Parathyroid adenoma (tissue), 2 donors: ENCODE data around the gene SMYD4.

Experiments
- H2AFZ ChIP-seq: fragments of 300-600 bp; sonication (generic); one replicate; pipeline ENCODE4 v1.7.0; 2017; ENCODE audit warnings: antibody characterized with exemption, mild to moderate bottlenecking
- H3K27ac ChIP-seq: fragments of 300-600 bp; sonication (generic); one replicate; pipeline ENCODE4 v1.7.0; 2017
- H3K27me3 ChIP-seq: fragments of 300-600 bp; sonication (generic); one replicate; pipeline ENCODE4 v1.7.0; 2017; ENCODE audit warnings: low read length; ENCODE audit not compliant: control insufficient read depth, insufficient read depth
- H3K36me3 ChIP-seq: fragments of 300-600 bp; sonication (generic); one replicate; pipeline ENCODE4 v1.7.0; 2017; ENCODE audit warnings: low read length; ENCODE audit not compliant: control insufficient read depth, insufficient read depth
- H3K4me1 ChIP-seq: fragments of 300-600 bp; sonication (generic); one replicate; pipeline ENCODE4 v1.7.0; 2017; ENCODE audit warnings: control low read depth
- H3K4me2 ChIP-seq: fragments of 300-600 bp; sonication (generic); one replicate; pipeline ENCODE4 v1.7.0; 2017; ENCODE audit warnings: low read length
- H3K4me3 ChIP-seq: fragments of 300-600 bp; sonication (generic); one replicate; pipeline ENCODE4 v1.7.0; 2017; ENCODE audit warnings: low read depth, low read length
- H3K79me2 ChIP-seq: fragments of 300-600 bp; sonication (generic); one replicate; pipeline ENCODE4 v1.7.0; 2017; ENCODE audit warnings: control low read depth
- H3K9ac ChIP-seq: fragments of 300-600 bp; sonication (generic); one replicate; pipeline ENCODE4 v1.7.0; 2017; ENCODE audit warnings: mild to moderate bottlenecking
- H3K9me3 ChIP-seq: fragments of 300-600 bp; sonication (generic); one replicate; pipeline ENCODE4 v1.7.0; 2017; ENCODE audit warnings: low read length; ENCODE audit not compliant: control insufficient read depth
- CTCF ChIP-seq: fragments of 300-600 bp; sonication (generic); IDR thresholded peaks from one replicate; pipeline ENCODE4 v1.7.0; 2017; ENCODE audit warnings: antibody characterized with exemption, mild to moderate bottlenecking
- donor health status: primary hyperparathyroidism.

Gene SMYD4

DNA sequence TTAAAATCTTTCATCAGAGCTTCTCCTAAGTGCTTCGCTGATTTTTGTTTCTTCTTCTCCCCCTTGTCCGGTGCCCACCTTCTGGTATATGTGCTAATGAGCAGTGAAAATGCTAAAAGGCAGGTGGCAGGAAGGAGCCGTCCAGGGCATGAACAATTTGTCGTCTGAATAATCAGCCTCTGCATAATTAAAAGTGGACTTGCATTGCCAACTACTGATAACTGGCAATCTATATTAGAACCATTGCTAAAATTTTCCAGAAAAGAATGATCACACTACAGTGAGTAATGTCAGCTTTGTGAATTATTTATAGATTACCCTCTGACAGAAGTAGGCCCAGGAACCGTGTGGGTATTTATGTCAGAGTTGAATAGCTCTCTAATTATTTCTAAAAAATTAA lies 39.8 kb downstream of the SMYD4 start:
- no peak overlapping the region for H3K27ac ChIP-seq
- H3K9ac ChIP-seq = no peak overlapping the region
- no peaks in the 10 kb centered on the region for H3K4me1 ChIP-seq
- no peaks in the 10 kb centered on the region for H3K36me3 ChIP-seq
- H3K27me3 ChIP-seq = no peaks in the 10 kb centered on the region
- no peak overlapping the region for H3K4me2 ChIP-seq
- no peak overlapping the region for H2AFZ ChIP-seq
- no peak overlapping the region for H3K4me3 ChIP-seq
- H3K79me2 ChIP-seq = no peaks in the 10 kb centered on the region
- no peak for TF ChIP-seq CTCF
- no peaks in the 10 kb centered on the region for H3K9me3 ChIP-seq

DNA sequence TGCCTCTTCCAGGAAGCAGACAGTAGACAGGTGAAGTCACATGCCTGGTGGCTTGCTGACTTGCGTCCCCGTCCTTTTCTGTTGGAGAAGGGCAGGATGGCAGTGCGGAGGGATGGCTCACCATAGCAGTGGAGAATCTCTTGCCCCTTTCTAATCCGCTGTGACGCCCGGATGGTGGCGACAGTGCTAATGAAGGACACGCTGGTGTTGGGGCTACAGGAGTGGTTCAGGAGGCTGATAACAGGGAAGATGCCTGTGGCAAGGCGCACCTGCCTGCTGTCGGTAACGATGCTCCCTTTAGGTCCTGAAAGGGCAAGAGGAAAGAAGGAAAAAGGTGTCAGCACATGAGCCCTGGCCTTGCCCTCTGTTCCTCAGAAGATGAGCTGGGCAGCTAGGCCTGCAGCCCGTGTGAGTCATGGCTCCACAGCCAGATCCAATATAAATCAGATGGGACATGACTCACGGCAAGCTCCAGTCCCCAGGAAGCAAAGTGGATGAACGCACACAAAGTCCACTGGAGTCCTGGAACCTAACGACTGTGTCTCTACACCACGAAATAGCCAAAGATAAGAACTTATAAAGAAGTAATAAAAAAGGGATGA lies 42.3 kb downstream of the SMYD4 start:
- no peaks in the 10 kb centered on the region for H3K9me3 ChIP-seq
- no peaks in the 10 kb centered on the region for H3K36me3 ChIP-seq
- no peaks in the 10 kb centered on the region for H3K27me3 ChIP-seq
- no peaks in the 10 kb centered on the region for H3K4me1 ChIP-seq
- H2AFZ ChIP-seq = no peak overlapping the region
- H3K4me2 ChIP-seq = no peak overlapping the region
- H3K27ac ChIP-seq = peak overlapping the region; percentile 57
- H3K9ac ChIP-seq = no peak overlapping the region
- no peaks in the 10 kb centered on the region for H3K79me2 ChIP-seq
- H3K4me3 ChIP-seq = no peak overlapping the region
- TF ChIP-seq CTCF = no peak

GRCh38 chr17:1786708-1787107 lies 43.0 kb downstream of the SMYD4 start:
- no peaks in the 10 kb centered on the region for H3K27me3 ChIP-seq
- H3K9ac ChIP-seq = no peak overlapping the region
- TF ChIP-seq CTCF = no peak
- peak overlapping the region; percentile 57 for H3K27ac ChIP-seq
- no peaks in the 10 kb centered on the region for H3K79me2 ChIP-seq
- H3K4me3 ChIP-seq = no peak overlapping the region
- H3K9me3 ChIP-seq = no peaks in the 10 kb centered on the region
- H3K36me3 ChIP-seq = no peaks in the 10 kb centered on the region
- no peak overlapping the region for H3K4me2 ChIP-seq
- H3K4me1 ChIP-seq = no peaks in the 10 kb centered on the region
- H2AFZ ChIP-seq = no peak overlapping the region

DNA sequence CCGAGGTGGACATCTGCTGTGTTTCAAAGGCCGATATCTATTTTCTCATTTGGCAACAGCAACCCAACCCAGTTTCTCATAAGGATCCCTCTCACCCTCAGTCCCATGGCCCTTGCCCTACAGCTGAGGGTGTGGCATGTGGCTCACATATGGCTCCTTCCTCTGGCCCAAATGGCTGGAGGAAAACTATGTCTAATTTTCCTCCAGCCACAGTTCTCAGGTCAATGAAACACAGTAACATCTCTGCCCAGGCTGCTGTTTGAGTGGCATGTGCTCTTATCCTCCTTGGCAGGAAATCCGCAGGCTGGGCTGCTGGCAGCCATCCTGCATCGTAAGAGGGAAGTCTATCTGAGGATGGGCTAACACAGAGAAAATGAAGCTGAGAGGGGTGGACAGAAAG lies 43.8 kb downstream of the SMYD4 start:
- Histone ChIP-seq H3K4me2 (peak overlapping the region; percentile 2), H3K79me2 (no peaks in the 10 kb centered on the region), H3K9me3 (no peaks in the 10 kb centered on the region), H3K36me3 (no peaks in the 10 kb centered on the region), H3K27ac (peak overlapping the region; percentile 57), H3K9ac (no peak overlapping the region), H3K4me1 (no peaks in the 10 kb centered on the region), H3K4me3 (no peak overlapping the region), H2AFZ (no peak overlapping the region), H3K27me3 (no peaks in the 10 kb centered on the region)
- TF ChIP-seq CTCF = no peak
